Progenitor cell of endocrine pancreas (in vitro differentiated cells): ENCODE data around the gene ABCC8. TPM values are rescaled to one million over a fixed set of nuclear protein-coding genes. Genes with fewer than 3 reads are reported as not detected.

Experiments
- DNase-seq: peaks from one replicate; pipeline ENCODE4 v3.0.0; 2021; ENCODE audit warnings: low spot score; ENCODE audit not compliant: unreplicated experiment
- H3K27ac Mint-ChIP-seq: 2 replicates; pipeline ENCODE4 v1.8.0; 2021; ENCODE audit warnings: mild to moderate bottlenecking, moderate library complexity, mixed read lengths
- H3K27me3 Mint-ChIP-seq: 2 replicates; pipeline ENCODE4 v1.8.0; 2021; ENCODE audit warnings: mixed read lengths
- H3K36me3 Mint-ChIP-seq: 2 replicates; pipeline ENCODE4 v1.8.0; 2022; ENCODE audit warnings: mixed read lengths; ENCODE audit not compliant: insufficient read depth
- H3K4me1 Mint-ChIP-seq: 2 replicates; pipeline ENCODE4 v1.8.0; 2021; ENCODE audit warnings: low read depth, mixed read lengths
- H3K4me3 Mint-ChIP-seq: 2 replicates; pipeline ENCODE4 v1.8.0; 2021; ENCODE audit warnings: low read depth, mild to moderate bottlenecking, moderate library complexity, mixed read lengths
- H3K9me3 Mint-ChIP-seq: 2 replicates; pipeline ENCODE4 v1.8.0; 2021; ENCODE audit warnings: low read depth, mixed read lengths
- CTCF ChIP-seq: fragments of 200-600 bp; sonication (generic); IDR thresholded peaks from one replicate; pipeline ENCODE4 v1.5.0; 2021; ENCODE audit warnings: antibody characterized with exemption, mild to moderate bottlenecking; ENCODE audit not compliant: unreplicated experiment
- long read RNA-seq: library from polyadenylated mRNA; unstranded; transcript quantifications from one replicate; pipeline ENCODE4 v2.0.0, GENCODE V29; 2020
- total RNA-seq: library from RNA; stranded (reverse); gene quantifications from 2 replicates; pipeline ENCODE4 v1.2.1, GENCODE V29; 2021

ABCC8 gene
- total RNA-seq: 19.2 and 23.9 TPM in 2 replicates
- long read RNA-seq, partial matches to known transcripts: 34 of 45 reads
- long read RNA-seq, other reads (novel, unspliced or antisense): 11 of 45 reads

GRCh38 chr11:17476317-17477083, at the start of gene ABCC8:
ABCC8 (minus strand) TSS chr11:17476845; CDS start chr11:17476776, 69 bp downstream.
- Mint-ChIP-seq H3K27me3 (peaks cover 86% of the 10 kb centered on the region), H3K27ac (no peak within 1 kb of the TSS), H3K4me3 (peak within 1 kb of the TSS; percentile 72), H3K9me3 (no peaks in the 10 kb centered on the region), H3K36me3 (no peaks in the 10 kb centered on the region), H3K4me1 (no peaks in the 10 kb centered on the region)
- no peak for TF ChIP-seq CTCF
- peak; percentile 19 for DNase-seq

- no peak overlapping the region for H3K4me3 Mint-ChIP-seq
- no peaks in the 10 kb centered on the region for H3K9me3 Mint-ChIP-seq
- peaks cover 8% of the 10 kb centered on the region for H3K27me3 Mint-ChIP-seq
- H3K4me1 Mint-ChIP-seq: no peaks in the 10 kb centered on the region
- H3K27ac Mint-ChIP-seq: no peak overlapping the region
- H3K36me3 Mint-ChIP-seq: no peaks in the 10 kb centered on the region
- no peak for DNase-seq
- no peak for TF ChIP-seq CTCF
Observed at GRCh38 chr11:17526326-17526725, 49.7 kb upstream of the ABCC8 start.

GRCh38 chr11:17525570-17525969, 48.9 kb upstream of the ABCC8 start:
- H3K27ac Mint-ChIP-seq: no peak overlapping the region
- no peaks in the 10 kb centered on the region for H3K36me3 Mint-ChIP-seq
- no peaks in the 10 kb centered on the region for H3K9me3 Mint-ChIP-seq
- H3K4me3 Mint-ChIP-seq: no peak overlapping the region
- no peak for DNase-seq
- no peaks in the 10 kb centered on the region for H3K4me1 Mint-ChIP-seq
- H3K27me3 Mint-ChIP-seq: peaks cover 9% of the 10 kb centered on the region
- TF ChIP-seq CTCF: no peak

- no peak for TF ChIP-seq CTCF
- H3K36me3 Mint-ChIP-seq: peaks cover 2% of the 10 kb centered on the region
- H3K27me3 Mint-ChIP-seq: peaks cover 3% of the 10 kb centered on the region
- H3K4me3 Mint-ChIP-seq: no peak overlapping the region
- H3K9me3 Mint-ChIP-seq: no peaks in the 10 kb centered on the region
- H3K4me1 Mint-ChIP-seq: no peaks in the 10 kb centered on the region
- no peak for DNase-seq
- H3K27ac Mint-ChIP-seq: no peak overlapping the region
Observed at GRCh38 chr11:17524221-17524620, 47.6 kb upstream of the ABCC8 start.

GRCh38 chr11:17522655-17523054, 46.0 kb upstream of the ABCC8 start:
- no peaks in the 10 kb centered on the region for H3K9me3 Mint-ChIP-seq
- no peak overlapping the region for H3K27ac Mint-ChIP-seq
- H3K27me3 Mint-ChIP-seq: peaks cover 3% of the 10 kb centered on the region
- no peak for TF ChIP-seq CTCF
- peaks cover 3% of the 10 kb centered on the region for H3K4me1 Mint-ChIP-seq
- no peak overlapping the region for H3K4me3 Mint-ChIP-seq
- no peak for DNase-seq
- H3K36me3 Mint-ChIP-seq: peaks cover 2% of the 10 kb centered on the region
